ENCODE measurements around the gene PKP3.

DNA sequence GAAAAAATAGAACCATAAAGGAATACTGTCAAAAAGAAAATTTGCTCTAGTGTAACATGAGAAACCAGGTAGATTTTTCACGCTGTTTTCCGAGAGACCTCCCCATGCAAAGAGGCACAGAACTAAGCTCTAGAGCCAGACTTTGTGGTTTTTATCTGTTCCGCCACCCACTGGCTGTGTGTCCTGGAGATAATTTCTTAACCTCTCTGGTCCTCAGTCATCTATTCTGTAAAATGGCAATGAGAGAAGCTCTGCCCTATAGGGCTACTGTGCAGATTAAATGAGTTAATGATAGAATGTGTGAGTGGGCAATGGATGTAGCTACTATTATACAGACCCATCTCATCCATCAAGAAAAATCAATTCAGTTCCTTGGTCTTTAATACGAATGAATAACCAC lies 30.2 kb downstream of the PKP3 start:
- TF ChIP-seq, protein P1, sequence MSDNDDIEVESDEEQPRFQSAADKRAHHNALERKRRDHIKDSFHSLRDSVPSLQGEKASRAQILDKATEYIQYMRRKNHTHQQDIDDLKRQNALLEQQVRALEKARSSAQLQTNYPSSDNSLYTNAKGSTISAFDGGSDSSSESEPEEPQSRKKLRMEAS (IDR thresholded peaks at IDR 0.05; ENCODE audit: low read depth): no peak
- TF ChIP-seq NFIC (IDR thresholded peaks at IDR 0.05; ENCODE audit: borderline replicate concordance) (no peak), POLR2AphosphoS5 (IDR thresholded peaks at IDR 0.05; ENCODE audit: low read depth, low read length) (no peak), TCF12 (IDR thresholded peaks at IDR 0.05) (no peak), TEAD4 (IDR thresholded peaks at IDR 0.05; ENCODE audit: borderline replicate concordance, insufficient read depth) (no peak), JUND (IDR thresholded peaks at IDR 0.05) (no peak), GABPA (IDR thresholded peaks at IDR 0.05; ENCODE audit: low read depth) (no peak), RAD21 (IDR thresholded peaks at IDR 0.05; ENCODE audit: low read length) (no peak), TAF1 (IDR thresholded peaks at IDR 0.05; ENCODE audit: borderline replicate concordance, low read depth, low read length) (no peak)
- TF ChIP-seq, protein P2, sequence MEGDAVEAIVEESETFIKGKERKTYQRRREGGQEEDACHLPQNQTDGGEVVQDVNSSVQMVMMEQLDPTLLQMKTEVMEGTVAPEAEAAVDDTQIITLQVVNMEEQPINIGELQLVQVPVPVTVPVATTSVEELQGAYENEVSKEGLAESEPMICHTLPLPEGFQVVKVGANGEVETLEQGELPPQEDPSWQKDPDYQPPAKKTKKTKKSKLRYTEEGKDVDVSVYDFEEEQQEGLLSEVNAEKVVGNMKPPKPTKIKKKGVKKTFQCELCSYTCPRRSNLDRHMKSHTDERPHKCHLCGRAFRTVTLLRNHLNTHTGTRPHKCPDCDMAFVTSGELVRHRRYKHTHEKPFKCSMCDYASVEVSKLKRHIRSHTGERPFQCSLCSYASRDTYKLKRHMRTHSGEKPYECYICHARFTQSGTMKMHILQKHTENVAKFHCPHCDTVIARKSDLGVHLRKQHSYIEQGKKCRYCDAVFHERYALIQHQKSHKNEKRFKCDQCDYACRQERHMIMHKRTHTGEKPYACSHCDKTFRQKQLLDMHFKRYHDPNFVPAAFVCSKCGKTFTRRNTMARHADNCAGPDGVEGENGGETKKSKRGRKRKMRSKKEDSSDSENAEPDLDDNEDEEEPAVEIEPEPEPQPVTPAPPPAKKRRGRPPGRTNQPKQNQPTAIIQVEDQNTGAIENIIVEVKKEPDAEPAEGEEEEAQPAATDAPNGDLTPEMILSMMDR (IDR thresholded peaks at IDR 0.05): no peak
- TF ChIP-seq, protein P3, sequence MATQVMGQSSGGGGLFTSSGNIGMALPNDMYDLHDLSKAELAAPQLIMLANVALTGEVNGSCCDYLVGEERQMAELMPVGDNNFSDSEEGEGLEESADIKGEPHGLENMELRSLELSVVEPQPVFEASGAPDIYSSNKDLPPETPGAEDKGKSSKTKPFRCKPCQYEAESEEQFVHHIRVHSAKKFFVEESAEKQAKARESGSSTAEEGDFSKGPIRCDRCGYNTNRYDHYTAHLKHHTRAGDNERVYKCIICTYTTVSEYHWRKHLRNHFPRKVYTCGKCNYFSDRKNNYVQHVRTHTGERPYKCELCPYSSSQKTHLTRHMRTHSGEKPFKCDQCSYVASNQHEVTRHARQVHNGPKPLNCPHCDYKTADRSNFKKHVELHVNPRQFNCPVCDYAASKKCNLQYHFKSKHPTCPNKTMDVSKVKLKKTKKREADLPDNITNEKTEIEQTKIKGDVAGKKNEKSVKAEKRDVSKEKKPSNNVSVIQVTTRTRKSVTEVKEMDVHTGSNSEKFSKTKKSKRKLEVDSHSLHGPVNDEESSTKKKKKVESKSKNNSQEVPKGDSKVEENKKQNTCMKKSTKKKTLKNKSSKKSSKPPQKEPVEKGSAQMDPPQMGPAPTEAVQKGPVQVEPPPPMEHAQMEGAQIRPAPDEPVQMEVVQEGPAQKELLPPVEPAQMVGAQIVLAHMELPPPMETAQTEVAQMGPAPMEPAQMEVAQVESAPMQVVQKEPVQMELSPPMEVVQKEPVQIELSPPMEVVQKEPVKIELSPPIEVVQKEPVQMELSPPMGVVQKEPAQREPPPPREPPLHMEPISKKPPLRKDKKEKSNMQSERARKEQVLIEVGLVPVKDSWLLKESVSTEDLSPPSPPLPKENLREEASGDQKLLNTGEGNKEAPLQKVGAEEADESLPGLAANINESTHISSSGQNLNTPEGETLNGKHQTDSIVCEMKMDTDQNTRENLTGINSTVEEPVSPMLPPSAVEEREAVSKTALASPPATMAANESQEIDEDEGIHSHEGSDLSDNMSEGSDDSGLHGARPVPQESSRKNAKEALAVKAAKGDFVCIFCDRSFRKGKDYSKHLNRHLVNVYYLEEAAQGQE (IDR thresholded peaks at IDR 0.05; ENCODE audit: low read depth, low read length): no peak
